ENCODE measurements around the gene NTM. TPM values are rescaled to one million over a fixed set of nuclear protein-coding genes. Genes with fewer than 3 reads are reported as not detected.
A peak's percentile ranks its signal among the peaks of the same experiment; 100 is the strongest.

The NTM gene
- total RNA-seq, 2 experiments from 2014 or later: not detected

DNA sequence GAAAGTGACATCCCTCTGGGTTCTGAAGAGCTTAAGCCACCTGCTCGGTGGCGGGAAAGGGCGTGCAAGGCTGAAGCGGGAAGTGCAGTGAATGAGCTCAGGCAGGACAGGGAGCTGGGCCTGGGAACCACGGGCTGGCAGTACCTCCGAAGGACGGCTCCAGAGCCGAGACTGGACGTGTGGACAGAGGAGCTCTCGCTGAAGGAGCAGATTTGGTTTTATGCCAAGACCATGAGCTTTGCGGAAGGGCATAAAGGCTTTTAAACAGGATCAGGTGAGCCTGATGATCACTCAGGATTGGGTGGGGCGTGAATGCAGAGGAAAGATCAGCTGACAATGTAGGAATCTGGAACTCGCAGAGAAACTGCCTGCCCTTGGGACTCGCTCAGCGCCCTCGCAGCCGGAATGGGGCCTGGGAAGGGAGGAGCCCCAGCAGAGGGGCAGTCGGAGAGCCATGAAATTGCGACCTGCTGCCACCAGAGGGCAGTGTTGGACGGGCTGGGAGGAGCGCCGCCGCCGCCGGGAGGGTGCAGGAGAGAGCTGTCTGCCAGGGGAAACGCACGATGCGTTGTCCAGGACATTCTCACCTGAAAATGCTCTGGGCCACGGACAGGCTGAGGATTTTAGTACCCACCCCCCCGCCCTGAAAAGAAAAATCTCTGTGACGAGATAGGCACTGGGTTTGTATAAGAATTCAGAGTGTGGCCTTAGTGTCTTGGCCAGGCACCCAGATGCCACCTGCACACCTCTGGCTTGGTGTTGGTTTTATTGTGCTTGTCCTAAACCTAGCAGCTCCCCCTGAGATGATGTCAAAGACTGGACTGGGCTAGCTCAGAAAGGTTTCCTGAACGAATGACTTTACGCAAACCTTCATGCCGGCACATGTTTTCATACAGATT is 324.4 kb downstream of the NTM start:
- intact Hi-C loops (cut with micrococcal nuclease): no loop called here
- peaks cover 34% of the 10 kb centered on the region for H3K27me3 Mint-ChIP-seq
- no peaks in the 10 kb centered on the region for H3K4me1 Mint-ChIP-seq (ENCODE audit: low read depth)
- TF ChIP-seq, protein P1, sequence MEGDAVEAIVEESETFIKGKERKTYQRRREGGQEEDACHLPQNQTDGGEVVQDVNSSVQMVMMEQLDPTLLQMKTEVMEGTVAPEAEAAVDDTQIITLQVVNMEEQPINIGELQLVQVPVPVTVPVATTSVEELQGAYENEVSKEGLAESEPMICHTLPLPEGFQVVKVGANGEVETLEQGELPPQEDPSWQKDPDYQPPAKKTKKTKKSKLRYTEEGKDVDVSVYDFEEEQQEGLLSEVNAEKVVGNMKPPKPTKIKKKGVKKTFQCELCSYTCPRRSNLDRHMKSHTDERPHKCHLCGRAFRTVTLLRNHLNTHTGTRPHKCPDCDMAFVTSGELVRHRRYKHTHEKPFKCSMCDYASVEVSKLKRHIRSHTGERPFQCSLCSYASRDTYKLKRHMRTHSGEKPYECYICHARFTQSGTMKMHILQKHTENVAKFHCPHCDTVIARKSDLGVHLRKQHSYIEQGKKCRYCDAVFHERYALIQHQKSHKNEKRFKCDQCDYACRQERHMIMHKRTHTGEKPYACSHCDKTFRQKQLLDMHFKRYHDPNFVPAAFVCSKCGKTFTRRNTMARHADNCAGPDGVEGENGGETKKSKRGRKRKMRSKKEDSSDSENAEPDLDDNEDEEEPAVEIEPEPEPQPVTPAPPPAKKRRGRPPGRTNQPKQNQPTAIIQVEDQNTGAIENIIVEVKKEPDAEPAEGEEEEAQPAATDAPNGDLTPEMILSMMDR (IDR thresholded peaks at IDR 0.05): peak; percentile 83
- H3K36me3 Mint-ChIP-seq (ENCODE audit: low read depth): no peaks in the 10 kb centered on the region
- POLR2A ChIA-PET: no interaction called here
- CTCF ChIA-PET: interaction anchor here (0.6 to 2.6 kb wide), 16 partner anchors 10 to 933 kb away, joined by 3 to 16 read pairs (median 4); no protein-coding TSS in a partner anchor
- H3K9me3 Mint-ChIP-seq: no peaks in the 10 kb centered on the region
- no peak overlapping the region for H3K4me3 Mint-ChIP-seq
- ATAC-seq (peak; percentile 83), DNase-seq (peak; percentile 69)
- H3K27ac Mint-ChIP-seq: no peak overlapping the region

DNA sequence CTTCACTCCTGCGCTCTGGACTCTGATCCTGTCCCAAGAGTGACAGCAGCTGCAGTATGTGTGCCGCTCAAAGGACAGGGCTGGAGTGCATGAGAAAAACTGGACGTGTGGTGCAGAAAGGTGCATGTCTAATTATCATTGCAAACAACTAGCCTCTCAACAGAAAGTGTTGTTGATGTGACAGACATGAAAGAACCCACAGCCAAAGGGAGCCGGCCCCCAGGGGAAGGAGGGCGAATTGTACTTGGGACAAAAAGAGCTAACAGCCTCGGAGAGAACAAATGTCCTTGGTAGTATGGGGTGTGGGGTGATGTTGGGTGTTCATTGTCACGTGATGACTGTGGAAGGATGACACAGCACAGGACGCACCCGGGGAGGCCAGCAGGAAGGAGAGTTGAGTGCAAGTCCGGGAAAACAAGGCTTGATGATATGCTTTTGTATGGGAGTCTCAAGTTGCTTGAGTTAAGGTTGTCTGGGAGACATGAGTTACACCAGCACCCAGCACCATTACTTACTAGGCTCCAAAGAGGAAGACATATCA is 325.5 kb downstream of the NTM start:
- Mint-ChIP-seq H3K27ac (no peak overlapping the region), H3K9me3 (no peaks in the 10 kb centered on the region), H3K36me3 (ENCODE audit: low read depth) (no peaks in the 10 kb centered on the region), H3K4me3 (no peak overlapping the region), H3K27me3 (peaks cover 32% of the 10 kb centered on the region), H3K4me1 (ENCODE audit: low read depth) (no peaks in the 10 kb centered on the region)
- TF ChIP-seq, protein P1 (IDR thresholded peaks at IDR 0.05): no peak
- DNase-seq (no peak), ATAC-seq (no peak)
- POLR2A ChIA-PET: no interaction called here
- CTCF ChIA-PET: interaction anchor here (1.0 to 2.6 kb wide), 6 partner anchors 9 to 508 kb away, joined by 3 to 16 read pairs (median 6); no protein-coding TSS in a partner anchor
- intact Hi-C loops (cut with micrococcal nuclease): no loop called here

DNA sequence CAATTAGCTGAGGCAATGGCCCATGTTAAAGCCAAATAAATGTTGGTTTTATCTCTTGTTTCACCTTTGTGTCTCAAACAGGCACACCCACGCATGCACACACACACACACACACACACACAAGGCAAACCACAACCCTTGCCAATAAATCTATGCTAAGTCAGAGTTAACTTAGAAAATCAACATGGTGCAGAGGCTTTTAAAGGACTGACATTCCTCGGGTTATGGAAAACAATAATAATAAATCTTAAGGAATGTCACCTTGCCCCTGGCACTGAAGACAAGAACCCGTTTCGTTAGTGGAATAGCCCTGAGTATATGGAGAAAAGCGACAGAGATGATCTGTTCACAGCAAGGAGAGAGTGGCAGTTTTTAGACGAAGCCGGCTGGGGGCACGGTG is 326.3 kb downstream of the NTM start:
- intact Hi-C loops (cut with micrococcal nuclease): no loop called here
- TF ChIP-seq, protein P1 (IDR thresholded peaks at IDR 0.05): no peak
- Mint-ChIP-seq H3K9me3 (no peaks in the 10 kb centered on the region), H3K36me3 (ENCODE audit: low read depth) (no peaks in the 10 kb centered on the region), H3K4me1 (ENCODE audit: low read depth) (no peaks in the 10 kb centered on the region), H3K4me3 (no peak overlapping the region), H3K27me3 (peaks cover 32% of the 10 kb centered on the region), H3K27ac (no peak overlapping the region)
- ChIA-PET POLR2A (no interaction called here), CTCF (interaction anchor here (2.6 kb wide), 1 partner anchor 22 kb away, joined by 14 read pairs; no protein-coding TSS in a partner anchor)
- ATAC-seq (no peak), DNase-seq (no peak)

DNA sequence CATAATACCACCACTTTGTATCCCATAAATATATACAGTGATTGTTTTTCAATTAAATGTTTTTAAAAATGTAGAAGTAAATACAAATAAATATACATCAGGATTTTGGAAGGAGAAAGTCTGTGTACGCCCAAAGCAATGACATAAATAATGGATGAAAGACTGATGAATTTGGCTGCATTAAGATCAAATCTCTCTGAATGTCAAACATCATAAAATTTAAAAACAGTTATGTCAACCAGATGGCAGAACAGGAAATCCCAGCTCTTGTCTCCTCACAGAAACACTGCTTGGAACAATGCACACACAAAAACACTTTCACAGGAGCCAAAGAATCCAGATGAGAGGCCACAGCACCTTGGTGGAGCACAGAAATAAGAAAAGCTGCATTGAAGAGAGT is 332.9 kb downstream of the NTM start:
- peaks cover 1% of the 10 kb centered on the region for H3K27me3 Mint-ChIP-seq
- H3K36me3 Mint-ChIP-seq (ENCODE audit: low read depth): no peaks in the 10 kb centered on the region
- H3K27ac Mint-ChIP-seq: no peak overlapping the region
- CTCF ChIA-PET: interaction anchor here (2.4 kb wide), 1 partner anchor 15 kb away, joined by 7 read pairs; no protein-coding TSS in a partner anchor
- no peaks in the 10 kb centered on the region for H3K4me1 Mint-ChIP-seq (ENCODE audit: low read depth)
- intact Hi-C loops (cut with micrococcal nuclease): no loop called here
- H3K4me3 Mint-ChIP-seq: no peak overlapping the region
- H3K9me3 Mint-ChIP-seq: peaks cover 13% of the 10 kb centered on the region
- POLR2A ChIA-PET: no interaction called here
- TF ChIP-seq, protein P1 (IDR thresholded peaks at IDR 0.05): no peak
- ATAC-seq (no peak), DNase-seq (no peak)

DNA sequence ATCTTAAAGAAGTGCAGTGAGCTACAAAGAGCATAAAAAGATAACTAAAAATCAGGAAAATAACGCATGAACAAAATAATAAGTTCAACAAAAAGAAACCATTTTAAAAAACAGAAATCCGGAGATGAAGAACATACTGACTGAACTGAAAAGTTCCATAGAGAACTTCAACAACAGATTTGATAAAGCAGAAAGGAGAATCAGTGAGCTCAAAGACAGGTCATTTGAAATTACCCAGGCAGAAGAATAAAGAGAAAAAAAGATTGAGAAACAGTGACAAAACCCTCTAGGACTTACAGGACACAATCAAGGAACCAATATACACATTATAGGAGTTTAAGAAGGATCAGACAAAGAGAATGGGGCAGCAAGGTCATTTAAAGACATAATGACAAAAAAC is 334.3 kb downstream of the NTM start:
- CTCF ChIA-PET: interaction anchor here (1.9 to 2.4 kb wide), 2 partner anchors 10 to 16 kb away, joined by 7 to 8 read pairs; no protein-coding TSS in a partner anchor
- H3K9me3 Mint-ChIP-seq: peaks cover 16% of the 10 kb centered on the region
- intact Hi-C loops (cut with micrococcal nuclease): no loop called here
- DNase-seq (no peak), ATAC-seq (no peak)
- TF ChIP-seq, protein P1 (IDR thresholded peaks at IDR 0.05): no peak
- POLR2A ChIA-PET: no interaction called here
- H3K4me1 Mint-ChIP-seq (ENCODE audit: low read depth): no peaks in the 10 kb centered on the region
- no peak overlapping the region for H3K4me3 Mint-ChIP-seq
- no peak overlapping the region for H3K27ac Mint-ChIP-seq
- no peaks in the 10 kb centered on the region for H3K36me3 Mint-ChIP-seq (ENCODE audit: low read depth)
- H3K27me3 Mint-ChIP-seq: peaks cover 1% of the 10 kb centered on the region
